ENCODE measurements around the gene OR5A2. TPM values are rescaled to one million over a fixed set of nuclear protein-coding genes. Genes with fewer than 3 reads are reported as not detected.

Gene OR5A2
- polyA plus RNA-seq (2011; rRNA removed) (not detected in 2 replicates), polyA minus RNA-seq (2011; rRNA and poly(A)+ RNA removed) (not detected in 2 replicates)

GRCh38 chr11:59426361-59427067 is at the start of gene OR5A2:
Gene OR5A2 (minus strand): TSS chr11:59426413. CDS start chr11:59422953, 3,460 bp downstream.
- H3K36me3 ChIP-seq (ENCODE audit: control insufficient read depth, insufficient read depth, low read length), result no peaks in the 10 kb centered on the region
- CTCF ChIA-PET, result no interaction called here
- no peak within 1 kb of the TSS for H3K4me3 ChIP-seq (ENCODE audit: low read depth, low read length)
- POLR2A ChIA-PET, result no interaction called here
- DNase-seq (ENCODE audit: low read depth), result no peak
- no peaks in the 10 kb centered on the region for H3K27me3 ChIP-seq (ENCODE audit: control insufficient read depth, insufficient read depth, low read length)
- no peak for TF ChIP-seq CTCF (IDR thresholded peaks at IDR 0.05; ENCODE audit: insufficient read depth, low read depth, low read length)

GRCh38 chr11:59475176-59475575 is 49.0 kb upstream of the OR5A2 start:
- POLR2A ChIA-PET, result no interaction called here
- CTCF ChIA-PET, result no interaction called here
- no peak for DNase-seq (ENCODE audit: low read depth)
- no peaks in the 10 kb centered on the region for H3K27me3 ChIP-seq (ENCODE audit: control insufficient read depth, insufficient read depth, low read length)
- TF ChIP-seq CTCF (IDR thresholded peaks at IDR 0.05; ENCODE audit: insufficient read depth, low read depth, low read length), result no peak
- no peaks in the 10 kb centered on the region for H3K36me3 ChIP-seq (ENCODE audit: control insufficient read depth, insufficient read depth, low read length)
- no peak overlapping the region for H3K4me3 ChIP-seq (ENCODE audit: low read depth, low read length)

GRCh38 chr11:59473015-59473414 is 46.8 kb upstream of the OR5A2 start, which contains the start of gene OR4D10:
Gene OR4D10 (plus strand): TSS chr11:59473315. CDS start chr11:59477430, 4,115 bp downstream.
- Histone ChIP-seq H3K27me3 (ENCODE audit: control insufficient read depth, insufficient read depth, low read length) (no peaks in the 10 kb centered on the region), H3K4me3 (ENCODE audit: low read depth, low read length) (no peak within 1 kb of the TSS), H3K36me3 (ENCODE audit: control insufficient read depth, insufficient read depth, low read length) (no peaks in the 10 kb centered on the region)
- no peak for DNase-seq (ENCODE audit: low read depth)
- no peak for TF ChIP-seq CTCF (IDR thresholded peaks at IDR 0.05; ENCODE audit: insufficient read depth, low read depth, low read length)
- ChIA-PET CTCF (no interaction called here), POLR2A (no interaction called here)

- POLR2A ChIA-PET, result no interaction called here
- H3K4me3 ChIP-seq (ENCODE audit: low read depth, low read length), result no peak overlapping the region
- TF ChIP-seq CTCF (IDR thresholded peaks at IDR 0.05; ENCODE audit: insufficient read depth, low read depth, low read length), result no peak
- CTCF ChIA-PET, result interaction anchor here (0.6 to 0.9 kb wide), 2 partner anchors 13 to 61 kb away, joined by 3 read pairs; no protein-coding TSS in a partner anchor
- no peak for DNase-seq (ENCODE audit: low read depth)
- no peaks in the 10 kb centered on the region for H3K27me3 ChIP-seq (ENCODE audit: control insufficient read depth, insufficient read depth, low read length)
- no peaks in the 10 kb centered on the region for H3K36me3 ChIP-seq (ENCODE audit: control insufficient read depth, insufficient read depth, low read length)
These were observed 37.0 kb upstream of the OR5A2 start for GRCh38 chr11:59463190-59463641.

GRCh38 chr11:59459916-59460315 is 33.7 kb upstream of the OR5A2 start:
- H3K36me3 ChIP-seq (ENCODE audit: control insufficient read depth, insufficient read depth, low read length), result no peaks in the 10 kb centered on the region
- CTCF ChIA-PET, result no interaction called here
- no peak for TF ChIP-seq CTCF (IDR thresholded peaks at IDR 0.05; ENCODE audit: insufficient read depth, low read depth, low read length)
- no peaks in the 10 kb centered on the region for H3K27me3 ChIP-seq (ENCODE audit: control insufficient read depth, insufficient read depth, low read length)
- POLR2A ChIA-PET, result no interaction called here
- DNase-seq (ENCODE audit: low read depth), result no peak
- H3K4me3 ChIP-seq (ENCODE audit: low read depth, low read length), result no peak overlapping the region

Measured in BJ (cell line).